Measurements from ENCODE around the gene MAP1B.
"Not testable (repeated sequence)": the region's sequence is repeated elsewhere in the genome, so short reads cannot be mapped to it uniquely, and the experiment has no call there.

Gene MAP1B

DNA sequence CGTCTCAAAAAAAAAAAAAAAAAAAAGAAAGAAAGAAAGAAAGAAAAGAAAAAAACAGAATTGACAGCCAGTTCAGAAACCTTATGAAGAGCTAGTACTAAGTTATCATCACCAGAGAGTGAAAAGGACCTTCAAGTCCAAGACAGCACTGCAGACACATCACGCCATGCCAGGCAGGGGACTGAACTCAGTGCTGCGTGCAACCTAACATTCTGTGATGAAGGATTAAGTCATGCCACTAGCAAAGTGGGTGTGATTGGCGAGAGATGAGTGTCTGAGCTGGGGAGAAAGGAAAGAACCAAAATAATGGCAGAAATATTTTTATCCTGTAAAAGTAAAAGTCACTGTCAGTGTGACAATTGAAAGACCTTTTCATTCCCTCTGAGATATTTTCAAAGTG is 54.7 kb downstream of the MAP1B start:
- no peak for DNase-seq (ENCODE audit: low spot score)

DNA sequence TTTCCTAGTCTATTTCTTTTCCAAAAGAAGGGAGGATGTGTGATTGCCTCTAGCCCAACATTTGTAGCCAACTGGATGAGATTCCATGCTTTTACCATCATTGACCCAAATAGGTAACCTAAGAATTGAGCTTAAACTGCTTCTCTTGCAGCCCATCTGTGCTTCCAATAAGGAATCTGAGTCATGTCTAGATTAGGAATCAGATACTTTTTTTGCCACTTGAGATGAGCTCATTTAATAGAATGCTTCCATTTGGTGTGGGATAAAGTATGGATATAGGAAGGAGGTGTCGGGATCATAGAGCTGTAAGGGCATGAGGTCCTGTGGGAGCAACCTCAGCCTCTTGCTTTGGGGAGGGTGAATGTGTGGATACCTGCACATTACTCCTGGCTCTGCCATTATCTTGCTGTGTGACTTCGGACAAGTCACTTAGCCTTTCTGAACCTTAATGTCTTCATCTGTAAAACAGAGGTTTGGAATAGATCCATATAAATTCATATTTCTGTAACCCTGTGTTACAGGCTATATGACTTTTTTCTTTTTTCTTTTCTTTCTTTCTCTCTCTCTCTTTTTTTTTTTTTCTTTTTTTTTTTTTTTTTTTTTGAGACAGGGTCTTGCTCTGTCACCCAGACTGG is 56.2 kb downstream of the MAP1B start:
- DNase-seq (ENCODE audit: low spot score): no peak

DNA sequence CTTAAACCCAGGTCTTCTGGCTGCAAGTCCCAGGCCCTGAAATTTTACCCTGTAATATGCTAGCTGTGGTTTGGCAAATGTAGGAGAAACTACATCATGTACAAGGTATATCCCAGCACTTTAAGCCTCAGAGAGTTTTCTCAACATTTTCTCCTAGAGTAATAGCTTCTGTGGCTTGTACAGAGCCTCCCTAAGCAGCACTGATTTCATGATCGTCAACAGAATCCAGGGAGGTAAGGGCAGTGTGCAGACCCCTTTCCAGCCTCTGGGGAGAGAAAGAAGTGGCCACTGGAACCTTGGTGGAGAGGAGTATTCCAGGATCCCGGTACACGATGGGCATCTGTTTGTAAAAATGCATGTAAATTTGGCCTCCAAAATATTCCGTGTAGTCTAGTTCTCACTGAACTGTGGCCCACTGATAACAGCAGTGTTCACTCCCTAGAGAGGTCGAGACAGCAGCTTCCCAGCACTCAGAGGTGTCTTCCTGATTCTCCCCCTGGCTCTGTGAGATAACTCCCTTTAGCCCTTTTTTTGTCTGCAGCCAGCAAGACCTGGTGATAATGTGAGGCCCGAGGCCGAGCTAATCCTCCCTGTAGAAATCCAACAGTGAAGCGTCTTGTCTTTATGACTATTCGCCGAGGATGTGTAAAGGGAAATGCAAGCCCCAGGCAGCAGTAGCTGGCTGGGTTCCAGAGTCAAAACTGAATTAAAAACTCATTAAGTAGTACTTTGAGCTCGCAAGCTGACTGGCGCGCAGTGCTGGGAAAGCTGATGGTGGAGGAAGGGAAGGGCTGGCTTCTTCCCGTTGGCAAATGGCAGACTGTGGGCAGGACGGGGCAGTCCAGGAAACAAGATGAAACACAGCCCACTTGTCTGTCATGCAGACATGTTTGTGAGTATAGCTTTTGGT is 59.0 kb downstream of the MAP1B start:
- peak; percentile 80 for DNase-seq (ENCODE audit: low spot score)

DNA sequence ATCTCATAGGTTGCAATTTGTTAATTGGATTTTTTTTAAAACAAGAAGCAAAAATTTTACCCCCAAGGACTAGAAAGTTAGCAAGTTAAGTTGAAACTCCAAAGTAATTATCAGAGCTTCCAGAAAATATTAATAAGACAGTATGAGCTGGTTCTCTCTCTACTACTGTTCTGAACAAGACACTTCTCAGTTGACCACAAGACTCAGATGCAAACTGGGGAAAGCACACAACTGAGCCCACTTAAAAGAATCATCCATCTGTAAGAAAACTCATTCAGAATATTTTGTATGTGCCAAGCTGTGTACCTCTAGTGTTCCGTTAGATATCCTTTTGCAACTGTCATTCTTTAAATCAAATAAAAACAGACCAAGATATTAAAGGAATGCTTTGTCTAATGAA is 60.0 kb downstream of the MAP1B start:
- no peak for DNase-seq (ENCODE audit: low spot score)

DNA sequence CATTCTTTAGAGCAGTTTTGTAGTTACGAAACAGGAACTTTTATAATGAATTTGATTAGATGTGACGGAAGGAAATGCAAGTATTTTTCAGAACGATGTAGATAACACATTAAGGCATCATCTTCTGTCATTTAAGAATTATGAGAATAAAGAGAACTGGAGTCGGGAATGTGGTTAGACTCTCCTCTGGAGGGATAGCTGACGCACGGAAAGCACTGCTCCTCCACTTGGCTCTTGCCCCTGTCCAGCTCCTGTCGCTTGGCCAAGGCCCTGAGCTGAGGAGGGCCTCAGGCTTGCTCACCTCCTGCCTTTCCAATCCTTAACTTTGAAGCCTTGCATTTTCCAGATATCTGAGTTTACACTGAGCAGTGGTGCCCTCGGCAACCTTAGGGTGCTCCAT is 60.5 kb downstream of the MAP1B start:
- DNase-seq (ENCODE audit: low spot score): peak; percentile 74

DNA sequence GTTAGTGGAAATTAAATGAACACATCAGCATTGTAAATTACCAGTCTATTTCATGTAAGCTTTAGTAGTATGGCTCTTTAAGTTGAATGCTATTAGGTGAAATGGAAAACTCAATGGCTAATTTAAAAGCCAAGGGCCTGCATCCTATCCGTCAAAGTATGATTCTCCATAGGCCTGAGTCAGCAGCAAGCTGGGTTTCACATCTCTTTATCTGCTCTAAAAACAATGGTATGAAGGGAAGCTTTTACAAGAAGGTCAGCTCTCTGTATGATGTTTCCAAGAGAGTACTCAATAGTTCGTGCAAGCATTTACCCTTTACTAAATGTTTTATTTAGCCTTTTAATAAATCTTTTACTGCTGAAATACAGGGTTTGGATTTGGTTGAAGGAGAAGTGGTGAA is 62.8 kb downstream of the MAP1B start:
- no peak for DNase-seq (ENCODE audit: low spot score)

DNA sequence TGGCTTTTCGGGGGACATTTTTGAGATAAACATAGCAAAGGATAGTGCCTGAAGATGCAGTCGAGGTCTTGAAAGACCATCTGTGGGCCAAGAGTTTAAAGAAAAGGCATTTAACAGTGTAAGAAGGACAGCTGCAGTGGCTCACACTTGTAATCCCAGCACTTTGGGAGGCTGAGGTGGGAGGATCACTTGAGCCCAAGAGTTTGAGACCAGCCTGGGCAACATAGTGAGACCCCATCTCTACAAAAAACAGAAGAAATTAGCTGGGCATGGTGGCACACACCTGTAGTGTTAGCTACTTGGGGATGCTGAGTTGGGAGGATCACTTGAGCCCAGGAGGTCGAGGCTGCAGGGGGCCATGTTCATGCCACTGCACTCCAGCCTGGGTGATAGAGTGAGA is 63.9 kb downstream of the MAP1B start:
- not testable (repeated sequence) for DNase-seq (ENCODE audit: low spot score)

DNA sequence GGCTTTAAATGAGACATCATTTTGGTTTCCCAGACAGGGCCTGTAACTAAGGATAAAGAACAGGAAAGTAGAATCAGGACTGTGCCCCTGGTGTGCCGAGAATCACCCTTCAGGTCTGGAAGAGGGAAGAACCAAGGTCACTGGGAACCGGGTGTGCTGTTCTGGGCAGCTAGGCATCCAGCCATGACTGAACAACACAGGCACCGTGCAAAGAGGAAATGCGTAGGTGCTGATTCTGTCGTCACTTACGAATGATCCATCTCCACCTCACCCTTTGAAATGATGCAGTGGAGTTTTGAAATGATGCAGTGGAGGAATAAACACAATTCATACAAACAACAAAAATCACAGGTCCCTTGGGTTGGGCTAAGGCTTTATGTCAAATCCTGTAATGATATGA is 64.4 kb downstream of the MAP1B start:
- no peak for DNase-seq (ENCODE audit: low spot score)

DNA sequence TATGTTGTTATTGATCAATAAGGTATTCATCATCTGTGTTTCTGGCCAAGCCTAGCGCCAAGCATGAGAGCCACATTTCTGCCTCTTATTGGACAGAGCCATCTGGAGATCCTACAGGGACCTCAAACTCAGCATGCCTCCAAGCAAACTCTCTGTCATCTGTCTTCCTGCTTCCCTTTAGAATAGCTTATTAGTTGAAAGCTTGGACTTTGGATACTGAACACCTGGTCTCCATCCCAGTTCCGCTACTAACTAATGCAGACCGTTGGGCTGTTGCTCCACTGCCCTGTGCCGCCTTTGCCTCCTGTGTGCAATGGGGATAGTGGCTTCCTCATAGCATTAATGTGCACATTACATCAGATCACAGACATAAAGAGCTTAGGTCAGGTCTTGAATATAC is 65.5 kb downstream of the MAP1B start:
- peak; percentile 63 for DNase-seq (ENCODE audit: low spot score)

DNA sequence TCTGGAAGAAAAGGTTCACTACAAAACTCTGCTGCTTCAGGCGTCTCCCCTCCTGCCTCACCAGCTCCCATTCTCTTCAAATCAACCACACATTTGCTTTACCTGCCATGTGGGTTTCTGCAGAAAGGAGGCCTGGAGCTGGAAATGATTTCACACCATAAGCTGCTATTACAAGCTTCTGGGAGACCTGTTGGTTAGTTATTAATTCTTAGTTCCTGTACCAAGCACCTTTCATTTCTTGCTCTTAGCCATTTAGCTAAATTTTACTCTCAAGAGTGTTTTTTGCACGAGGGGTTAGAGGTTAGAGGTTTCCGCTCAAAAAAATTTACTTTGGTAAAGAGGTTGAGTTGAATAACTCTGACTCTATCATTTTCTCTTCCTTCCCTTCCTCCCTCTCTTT is 70.3 kb downstream of the MAP1B start:
- DNase-seq (ENCODE audit: low spot score): no peak

DNA sequence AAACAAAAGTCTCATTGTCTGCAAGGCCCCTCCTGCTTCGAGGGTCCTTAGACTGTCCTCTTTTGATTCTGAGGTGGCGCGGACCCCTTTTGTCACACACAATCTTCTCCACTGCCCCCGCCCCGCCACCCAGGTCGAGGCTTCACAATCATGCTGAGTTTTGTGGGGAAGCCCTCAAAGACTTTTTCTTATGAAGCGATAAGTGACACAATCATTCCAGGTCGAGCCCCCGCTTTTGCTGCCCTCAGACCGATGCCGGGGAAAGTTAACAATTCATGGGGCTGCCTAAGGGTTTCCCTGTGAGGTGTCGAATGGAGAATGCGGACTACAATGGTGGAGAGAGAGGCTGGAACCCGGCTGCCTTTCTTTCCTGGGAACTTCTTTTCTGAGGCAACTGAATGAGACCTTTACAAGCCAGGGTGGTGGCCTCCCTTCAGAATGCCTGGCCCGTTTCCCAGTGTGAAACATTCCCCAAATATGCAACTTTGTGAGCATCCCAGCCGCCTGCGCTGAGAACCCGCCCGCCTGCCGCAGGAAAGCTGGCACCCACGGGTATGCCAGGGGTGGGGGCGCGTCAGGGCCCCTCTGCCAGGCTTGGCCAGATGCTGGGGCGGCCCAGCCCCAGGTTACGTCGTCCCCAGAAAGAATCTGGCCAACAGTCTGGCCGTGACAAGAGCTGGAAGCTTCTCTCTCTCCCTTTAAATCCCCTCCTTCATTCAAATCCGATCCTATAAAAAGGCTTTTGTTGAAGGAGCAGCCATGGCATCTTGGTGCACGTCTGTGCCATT is 71.9 kb downstream of the MAP1B start:
- DNase-seq (ENCODE audit: low spot score): no peak

DNA sequence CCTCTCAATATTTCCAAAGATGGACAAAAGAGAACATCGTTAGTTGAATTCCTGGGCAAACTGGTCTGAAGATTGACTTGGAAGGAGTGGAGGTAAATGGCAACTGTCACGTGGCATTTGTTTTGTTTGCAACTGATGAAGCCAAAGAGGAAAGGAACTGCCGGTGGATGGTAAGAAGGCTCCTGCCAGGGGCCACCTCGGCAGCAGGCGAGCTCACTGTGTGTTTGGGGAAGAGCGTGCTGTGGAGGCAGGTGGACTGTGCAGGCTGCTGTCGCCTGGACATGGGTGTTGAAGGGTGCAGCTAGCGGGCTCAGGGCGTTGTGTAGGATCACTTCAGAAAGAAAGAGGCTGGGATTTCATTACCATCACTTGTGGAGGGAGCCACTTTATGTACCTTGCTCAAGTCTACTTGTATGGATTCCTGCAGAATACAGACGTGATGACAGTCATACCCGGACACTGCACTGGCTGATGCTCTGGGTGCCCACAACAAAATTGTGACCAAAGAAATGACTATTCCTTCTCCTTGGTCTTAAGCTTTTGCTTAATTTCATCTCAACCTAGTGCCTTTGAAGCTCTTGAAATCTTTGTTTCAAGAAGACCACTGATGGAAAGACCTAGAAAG is 72.7 kb downstream of the MAP1B start:
- peak; percentile 86 for DNase-seq (ENCODE audit: low spot score)

DNA sequence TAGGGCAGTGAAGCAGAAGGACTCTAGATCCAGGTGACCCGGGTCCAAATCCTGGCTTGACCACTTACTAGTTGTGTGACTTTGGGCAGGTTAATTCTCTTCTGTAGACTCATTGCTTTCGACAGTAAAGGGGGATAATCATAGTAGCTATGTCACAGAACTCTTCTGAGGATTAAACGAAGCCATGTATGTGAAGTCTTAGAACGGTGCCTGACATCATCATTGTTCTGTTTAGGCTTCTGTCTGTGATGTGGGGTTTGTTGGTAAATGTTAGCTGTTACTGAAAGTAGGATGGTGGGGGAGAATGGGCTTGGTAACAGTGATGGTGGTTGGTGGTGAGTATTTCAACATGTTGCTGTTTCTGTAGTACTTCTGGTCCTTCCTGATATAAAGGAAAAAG is 73.7 kb downstream of the MAP1B start:
- no peak for DNase-seq (ENCODE audit: low spot score)

DNA sequence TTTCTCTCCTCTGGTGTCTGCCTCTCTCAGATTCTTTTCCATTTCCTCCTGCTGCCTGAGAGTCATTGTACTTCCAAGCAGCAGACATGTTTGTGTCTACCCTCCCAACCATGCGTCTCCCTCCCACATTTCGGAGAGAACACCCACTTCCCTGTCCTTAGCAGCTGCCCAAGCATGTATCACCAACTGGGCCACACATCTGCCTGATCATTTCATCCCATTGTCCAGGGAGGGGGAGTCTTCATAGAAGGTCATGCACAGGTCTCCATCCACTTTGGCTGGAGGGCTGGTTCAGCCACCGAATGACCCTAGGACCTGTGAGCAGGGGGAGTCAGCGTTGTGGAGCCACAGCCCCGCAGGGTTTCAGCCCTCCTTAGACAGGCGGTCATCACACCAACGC is 75.4 kb downstream of the MAP1B start:
- no peak for DNase-seq (ENCODE audit: low spot score)

DNA sequence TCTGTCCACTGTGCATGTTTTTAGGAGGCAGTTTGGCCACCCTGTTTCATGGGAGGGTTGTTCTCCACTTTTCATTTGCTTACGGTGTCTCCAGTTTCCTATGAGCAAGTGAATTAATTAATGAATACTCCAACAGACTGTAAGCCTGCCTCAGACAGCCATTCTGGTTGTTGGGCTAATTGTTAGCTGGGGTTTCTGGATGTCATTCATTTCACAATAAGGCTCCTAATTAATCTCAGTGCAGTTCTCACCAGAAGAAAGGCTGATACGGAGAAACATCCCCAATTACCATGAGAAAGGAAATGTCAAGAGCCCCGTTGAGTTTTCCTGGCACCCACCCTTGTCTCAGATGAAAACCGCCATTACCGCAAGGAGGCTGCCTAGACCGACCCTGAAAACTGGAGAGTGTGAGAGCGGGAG is 75.8 kb downstream of the MAP1B start:
- no peak for DNase-seq (ENCODE audit: low spot score)

DNA sequence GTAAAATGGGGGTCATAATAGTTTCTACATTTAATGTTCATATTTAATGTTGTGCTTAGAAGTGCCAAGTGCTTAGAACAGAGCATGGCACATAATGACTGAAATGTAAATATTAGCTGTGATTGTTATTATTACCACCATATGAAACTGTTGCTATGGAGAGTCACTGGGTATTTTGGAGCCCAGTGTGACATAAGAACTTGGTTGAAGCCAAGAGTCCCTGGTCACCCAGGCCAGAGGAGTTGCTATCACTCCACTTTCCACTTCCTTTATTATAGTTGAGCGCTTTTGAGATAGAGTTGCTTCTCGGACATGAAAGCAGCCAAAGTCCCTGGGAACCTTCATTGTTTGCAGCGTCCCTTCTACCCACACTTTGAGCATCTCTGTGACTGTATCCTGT is 77.1 kb downstream of the MAP1B start:
- DNase-seq (ENCODE audit: low spot score): no peak

DNA sequence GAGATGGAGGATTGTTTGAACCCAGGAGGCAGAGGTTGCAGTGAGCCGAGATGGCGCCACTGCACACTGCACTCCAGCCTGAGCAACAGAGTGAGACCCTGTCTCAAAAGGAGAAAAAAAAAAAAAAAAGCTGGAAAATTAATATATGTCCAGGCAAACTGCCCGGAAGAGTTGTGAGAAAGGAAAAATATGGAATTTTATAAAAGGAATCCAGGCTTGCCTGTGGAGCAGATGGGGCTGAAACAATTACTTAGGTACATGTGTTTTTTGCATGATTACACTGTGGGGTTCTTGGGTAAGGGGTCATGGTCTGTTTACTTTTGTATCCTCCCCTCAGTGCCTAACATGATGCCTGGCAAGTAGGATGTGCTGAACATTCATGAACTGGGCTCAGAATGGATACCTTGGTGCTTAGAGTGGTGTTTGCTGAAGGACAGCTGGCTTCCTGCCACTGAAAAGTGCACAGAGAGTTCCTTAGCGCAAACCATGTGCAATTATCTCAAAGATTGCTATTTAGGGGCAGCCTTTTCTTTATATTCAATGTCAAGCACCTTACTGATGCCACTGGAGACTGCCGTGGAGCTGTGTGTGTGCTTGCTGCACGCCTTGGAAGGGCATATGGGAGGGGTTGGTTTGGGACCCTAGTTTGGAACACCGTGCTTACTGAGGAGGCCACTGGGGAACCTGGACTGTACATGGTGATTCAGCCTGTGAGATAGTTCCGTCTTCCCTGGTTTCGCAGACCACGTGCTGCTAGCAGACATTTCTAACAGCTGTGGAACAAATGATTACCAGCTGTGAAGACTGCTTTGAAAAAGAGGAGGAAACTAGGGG is 78.4 kb downstream of the MAP1B start:
- no peak for DNase-seq (ENCODE audit: low spot score)

DNA sequence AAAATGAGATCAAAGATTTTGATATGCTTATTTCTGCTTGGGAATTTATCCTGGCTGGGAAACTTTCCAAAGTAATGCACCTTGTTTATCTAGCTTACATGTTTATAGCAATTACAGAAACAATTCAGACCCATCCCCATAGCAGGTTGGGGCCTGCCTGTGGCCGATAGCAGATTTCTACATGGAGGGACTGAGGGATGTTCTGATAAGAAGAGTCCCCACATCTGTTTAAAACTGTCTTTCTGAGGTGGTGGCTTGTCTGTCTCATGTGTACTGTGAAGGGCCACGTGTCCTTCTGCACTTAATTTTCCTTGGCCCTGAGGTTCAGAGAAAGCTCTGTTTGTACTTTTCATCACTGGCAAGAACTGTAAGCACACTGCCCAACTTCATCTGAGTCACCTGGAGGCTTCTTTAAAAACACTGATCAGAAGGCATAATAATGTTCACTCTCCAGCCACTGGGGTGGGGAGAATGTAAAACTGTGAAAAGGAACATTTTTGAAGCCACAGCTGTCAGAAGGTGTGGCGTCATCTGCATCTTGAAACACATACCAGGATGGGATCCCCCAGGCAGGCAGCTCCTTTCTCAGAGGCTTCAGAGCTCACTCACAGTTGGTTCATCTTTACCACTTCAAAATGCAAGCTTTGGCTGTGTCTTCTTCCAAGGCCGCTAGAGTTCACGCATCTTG is 80.3 kb downstream of the MAP1B start:
- no peak for DNase-seq (ENCODE audit: low spot score)

DNA sequence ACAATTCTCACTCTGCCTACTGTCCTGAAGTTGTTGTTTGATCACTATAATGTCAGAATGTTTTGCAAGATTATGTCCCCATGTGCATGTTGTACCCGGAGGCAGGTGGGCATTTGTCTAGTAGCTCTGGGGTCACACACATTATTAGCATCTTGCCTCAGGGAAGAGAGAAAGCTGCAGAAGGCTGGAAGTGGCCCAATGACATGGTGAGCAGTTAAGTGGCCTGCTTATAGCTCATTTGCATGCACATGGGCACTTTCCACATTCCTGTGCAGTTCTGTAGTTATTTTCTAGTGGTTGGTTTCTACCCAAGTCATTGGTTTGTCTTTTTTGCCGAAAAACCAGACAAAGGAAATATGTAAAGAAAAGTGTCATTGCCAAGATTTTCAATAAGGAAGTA is 80.9 kb downstream of the MAP1B start:
- no peak for DNase-seq (ENCODE audit: low spot score)

DNA sequence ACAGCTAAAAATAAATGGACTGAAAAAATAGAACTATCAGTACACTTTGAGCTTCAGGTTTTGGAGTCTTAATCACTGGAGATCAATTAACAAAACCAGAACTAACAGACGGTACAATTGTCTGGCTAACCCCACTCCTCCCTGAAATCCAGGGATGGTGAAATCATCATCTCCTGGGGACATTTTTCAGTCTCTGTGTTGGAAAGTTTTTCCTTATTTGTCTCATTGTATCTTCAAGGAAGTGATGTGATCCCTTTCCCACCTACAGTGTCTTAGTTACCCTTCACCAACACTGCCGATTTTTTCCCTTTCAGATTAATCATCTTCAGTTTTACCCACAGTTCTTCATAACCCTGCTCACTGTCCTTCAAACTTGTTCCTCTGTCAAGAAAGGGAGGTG is 81.9 kb downstream of the MAP1B start:
- no peak for DNase-seq (ENCODE audit: low spot score)

DNA sequence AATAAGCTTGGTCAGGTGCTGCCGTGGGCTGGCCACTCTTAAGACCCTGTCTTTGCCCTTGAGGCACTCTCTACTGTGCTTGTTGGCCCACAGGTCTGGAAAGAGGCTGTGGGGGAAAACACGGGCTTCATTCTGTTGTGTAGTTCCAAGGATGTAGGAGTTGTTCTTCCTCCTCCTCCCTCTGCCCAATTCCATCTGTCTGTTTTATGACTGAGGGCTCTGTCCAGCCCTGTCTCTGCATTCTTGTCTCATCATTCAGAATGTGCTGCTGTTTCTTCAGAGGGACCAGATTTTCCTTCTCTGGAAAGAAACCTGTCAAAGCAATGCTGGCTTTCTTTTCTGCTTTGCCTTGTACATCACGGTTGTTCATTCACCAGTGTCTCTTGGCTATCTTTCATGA is 84.1 kb downstream of the MAP1B start:
- no peak for DNase-seq (ENCODE audit: low spot score)
